ENCODE measurements around the gene CTR9. TPM values are rescaled to one million over a fixed set of nuclear protein-coding genes. Genes with fewer than 3 reads are reported as not detected.
"Not testable (repeated sequence)": the region's sequence is repeated elsewhere in the genome, so short reads cannot be mapped to it uniquely, and the experiment has no call there.

Gene CTR9
- total RNA-seq, 1 donor, result 30.5 TPM

GRCh38 chr11:10808553-10809372, 57.7 kb downstream of the CTR9 start, which contains the start of gene EIF4G2:
Gene EIF4G2 (minus strand): TSS chr11:10808926.
- peak; percentile 98 for DNase-seq (ENCODE audit: low read depth)
- no peak for TF ChIP-seq CTCF (IDR thresholded peaks at IDR 0.05; ENCODE audit: insufficient read depth, low read length)
- peak within 1 kb of the TSS; percentile 91 for H3K4me3 ChIP-seq (ENCODE audit: low read depth, low read length)

- DNase-seq (ENCODE audit: low read depth), result peak; percentile 69
- peak overlapping the region; percentile 75 for H3K4me3 ChIP-seq (ENCODE audit: low read depth, low read length)
- TF ChIP-seq CTCF (IDR thresholded peaks at IDR 0.05; ENCODE audit: insufficient read depth, low read length), result no peak
Observed at GRCh38 chr11:10809373-10810160, 58.5 kb downstream of the CTR9 start.

GRCh38 chr11:10813945-10814344, 62.9 kb downstream of the CTR9 start:
- DNase-seq (ENCODE audit: low read depth), result no peak
- no peak overlapping the region for H3K4me3 ChIP-seq (ENCODE audit: low read depth, low read length)
- no peak for TF ChIP-seq CTCF (IDR thresholded peaks at IDR 0.05; ENCODE audit: insufficient read depth, low read length)

GRCh38 chr11:10818594-10818993, 67.5 kb downstream of the CTR9 start:
- no peak for DNase-seq (ENCODE audit: low read depth)
- TF ChIP-seq CTCF (IDR thresholded peaks at IDR 0.05; ENCODE audit: insufficient read depth, low read length), result no peak
- H3K4me3 ChIP-seq (ENCODE audit: low read depth, low read length), result no peak overlapping the region

GRCh38 chr11:10822491-10822890, 71.4 kb downstream of the CTR9 start:
- H3K4me3 ChIP-seq (ENCODE audit: low read depth, low read length); DNase-seq (ENCODE audit: low read depth): not testable (repeated sequence)

- H3K4me3 ChIP-seq (ENCODE audit: low read depth, low read length), result no peak overlapping the region
- TF ChIP-seq CTCF (IDR thresholded peaks at IDR 0.05; ENCODE audit: insufficient read depth, low read length), result no peak
- DNase-seq (ENCODE audit: low read depth), result peak; percentile 17
Observed at GRCh38 chr11:10823152-10823579, 72.1 kb downstream of the CTR9 start.

GRCh38 chr11:10824888-10825287, 73.8 kb downstream of the CTR9 start:
- no peak for DNase-seq (ENCODE audit: low read depth)
- TF ChIP-seq CTCF (IDR thresholded peaks at IDR 0.05; ENCODE audit: insufficient read depth, low read length), result no peak
- H3K4me3 ChIP-seq (ENCODE audit: low read depth, low read length), result no peak overlapping the region

All from fibroblast of the aortic adventitia (primary cell).